Measurements from ENCODE around the gene SIAH2.

Gene SIAH2

DNA sequence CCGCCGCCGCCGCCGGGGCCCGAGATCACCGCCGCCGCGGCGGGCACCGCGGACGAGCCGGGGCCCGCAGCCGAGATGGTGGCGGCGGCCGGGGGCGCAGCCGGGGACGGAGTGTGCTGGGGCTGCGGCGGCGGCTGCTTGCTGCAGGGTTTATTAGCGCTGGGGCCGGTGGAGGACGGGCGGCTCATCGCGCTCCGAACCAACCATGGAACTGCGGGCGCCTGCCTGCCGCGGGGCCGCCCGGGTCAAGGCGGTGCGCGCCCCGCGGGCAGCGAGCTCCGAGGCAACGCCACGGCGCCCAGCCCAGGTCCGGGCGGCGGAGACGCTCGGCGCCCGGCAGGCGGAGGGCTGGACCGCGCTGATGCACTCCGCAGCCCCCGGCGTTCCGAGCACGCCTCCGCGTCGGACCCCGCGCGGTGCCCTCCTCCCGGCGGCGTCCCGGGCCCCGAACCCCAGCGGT is 277 bp downstream of the SIAH2 start:
- H3K4me3 Mint-ChIP-seq = no peak overlapping the region
- no peaks in the 10 kb centered on the region for H3K9me3 Mint-ChIP-seq (ENCODE audit: low read depth)
- H3K4me1 Mint-ChIP-seq (ENCODE audit: low read depth) = peaks cover 61% of the 10 kb centered on the region
- no peak overlapping the region for H3K27ac Mint-ChIP-seq
- H3K27me3 Mint-ChIP-seq = no peaks in the 10 kb centered on the region
- peaks cover 19% of the 10 kb centered on the region for H3K36me3 Mint-ChIP-seq

DNA sequence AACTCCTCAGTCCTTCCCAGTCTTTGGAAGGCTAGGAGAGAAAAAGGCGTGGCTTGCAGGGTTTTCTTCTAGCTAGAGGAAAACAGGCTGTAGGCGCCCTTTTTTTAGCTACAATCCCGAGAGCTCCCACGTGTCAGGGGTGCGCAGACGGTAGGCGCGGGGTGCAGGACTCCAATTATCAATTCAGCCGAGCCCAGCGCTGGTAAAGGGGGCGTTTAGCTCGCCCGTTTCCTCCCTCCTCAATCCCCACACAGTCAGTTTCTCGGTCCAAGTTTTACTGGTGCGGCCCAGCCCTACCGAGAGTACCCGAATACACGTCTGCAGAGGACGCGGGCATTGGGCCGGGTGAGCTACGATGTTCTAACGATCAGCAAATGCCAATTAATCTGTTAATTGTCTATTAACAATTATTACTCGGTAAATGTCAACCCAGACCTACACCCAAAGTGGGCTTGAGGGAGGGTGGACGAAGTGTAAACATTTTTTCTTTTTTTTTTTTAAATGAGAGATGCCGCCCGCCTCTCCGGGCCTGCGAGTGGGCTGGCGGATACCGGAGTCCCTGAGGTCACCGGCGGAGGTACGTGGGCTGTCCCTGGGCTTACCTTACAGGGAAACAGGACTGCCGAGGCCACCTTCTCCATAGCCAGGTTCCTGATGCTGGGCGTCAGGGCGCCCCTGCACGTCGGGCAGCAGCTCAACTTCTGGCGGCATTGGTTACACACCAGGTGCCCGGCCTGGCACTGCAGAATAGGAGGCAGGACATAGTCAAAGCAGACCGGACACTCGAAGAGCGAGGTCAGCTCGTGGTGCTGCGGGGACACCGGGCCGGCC is 923 bp downstream of the SIAH2 start:
- no peaks in the 10 kb centered on the region for H3K9me3 Mint-ChIP-seq (ENCODE audit: low read depth)
- H3K4me3 Mint-ChIP-seq = peak overlapping the region; percentile 98
- H3K4me1 Mint-ChIP-seq (ENCODE audit: low read depth) = peaks cover 61% of the 10 kb centered on the region
- peak overlapping the region; percentile 99 for H3K27ac Mint-ChIP-seq
- H3K27me3 Mint-ChIP-seq = no peaks in the 10 kb centered on the region
- H3K36me3 Mint-ChIP-seq = peaks cover 22% of the 10 kb centered on the region

DNA sequence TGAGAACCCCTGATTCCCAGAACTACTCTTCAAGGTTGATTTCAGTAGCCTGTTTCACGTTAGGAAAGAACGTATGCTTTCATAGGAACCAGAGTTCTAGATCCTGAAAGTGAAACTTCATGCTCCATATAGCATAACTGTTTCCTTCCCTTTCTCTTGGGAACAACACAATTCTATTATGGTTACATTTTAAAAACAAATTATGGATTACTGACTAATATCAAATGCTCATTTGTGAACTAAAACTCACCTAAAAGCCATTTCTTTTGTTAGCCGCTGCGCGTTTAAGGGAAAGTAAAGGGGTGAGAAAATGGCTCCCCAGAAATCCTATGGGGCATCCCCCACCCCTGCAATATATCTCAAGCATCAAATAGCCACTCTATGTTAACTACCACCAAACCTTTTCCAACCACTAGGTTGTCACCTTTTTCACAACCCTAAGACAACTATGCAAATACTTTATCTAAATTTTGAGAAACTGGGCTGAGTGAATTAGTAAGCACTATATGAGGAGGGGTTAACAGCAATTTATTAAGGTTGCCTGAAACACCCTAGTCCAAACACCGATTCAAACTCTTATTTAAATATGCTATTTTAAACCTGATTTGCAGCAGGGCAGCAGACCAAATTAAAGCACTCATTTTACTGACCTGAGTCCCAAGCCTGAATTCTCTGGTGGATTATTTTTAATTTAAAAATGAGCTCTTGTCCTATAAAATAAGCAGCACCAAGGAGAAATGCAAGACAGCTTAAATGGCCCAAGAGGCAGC is 2.4 kb downstream of the SIAH2 start:
- Mint-ChIP-seq H3K4me1 (ENCODE audit: low read depth) (peaks cover 60% of the 10 kb centered on the region), H3K9me3 (ENCODE audit: low read depth) (no peaks in the 10 kb centered on the region), H3K27me3 (no peaks in the 10 kb centered on the region), H3K4me3 (peak overlapping the region; percentile 98), H3K36me3 (peaks cover 22% of the 10 kb centered on the region), H3K27ac (peak overlapping the region; percentile 99)

DNA sequence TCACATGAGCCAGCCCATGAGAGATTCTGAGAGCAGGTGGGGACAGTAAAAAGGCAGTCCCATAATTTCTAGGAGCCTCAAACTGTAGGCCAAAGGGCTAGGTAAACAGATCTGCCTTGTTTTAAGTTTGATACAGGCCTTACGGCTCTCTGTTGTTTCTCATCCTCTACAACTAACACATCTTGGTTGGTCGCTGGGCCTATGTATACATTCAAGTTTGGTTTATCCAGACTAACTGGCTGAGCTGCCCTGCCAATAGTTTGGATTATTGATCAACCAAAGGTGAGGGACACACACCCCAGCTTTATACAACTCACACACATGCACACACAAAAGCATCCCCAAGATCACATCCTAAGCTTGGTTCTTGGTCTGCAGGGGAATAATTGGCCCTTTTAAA is 3.0 kb downstream of the SIAH2 start:
- Mint-ChIP-seq H3K9me3 (ENCODE audit: low read depth) (no peaks in the 10 kb centered on the region), H3K27ac (peak overlapping the region; percentile 99), H3K27me3 (no peaks in the 10 kb centered on the region), H3K4me3 (peak overlapping the region; percentile 98), H3K36me3 (peaks cover 23% of the 10 kb centered on the region), H3K4me1 (ENCODE audit: low read depth) (peaks cover 56% of the 10 kb centered on the region)

DNA sequence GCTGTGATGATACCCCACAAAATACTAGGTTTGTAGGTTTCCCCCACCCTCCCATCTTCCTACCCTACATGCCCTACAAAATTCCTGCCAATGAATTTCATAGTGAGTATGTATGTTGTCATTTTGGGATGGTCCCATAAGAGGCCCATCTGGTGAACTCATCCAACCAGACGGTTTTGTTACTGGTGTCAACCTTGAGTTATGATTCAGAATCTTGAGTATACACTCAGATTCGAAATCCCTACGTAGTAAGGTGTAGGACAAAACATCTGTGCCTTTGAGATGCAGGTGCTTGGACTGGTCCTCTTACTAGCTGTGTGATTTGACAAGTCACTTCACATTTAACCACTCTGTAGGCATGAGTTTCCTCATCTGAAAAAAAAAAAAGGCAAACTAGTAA is 3.6 kb downstream of the SIAH2 start:
- Mint-ChIP-seq H3K36me3 (peaks cover 25% of the 10 kb centered on the region), H3K9me3 (ENCODE audit: low read depth) (no peaks in the 10 kb centered on the region), H3K27me3 (no peaks in the 10 kb centered on the region), H3K4me3 (peak overlapping the region; percentile 98), H3K4me1 (ENCODE audit: low read depth) (peaks cover 54% of the 10 kb centered on the region), H3K27ac (peak overlapping the region; percentile 99)

DNA sequence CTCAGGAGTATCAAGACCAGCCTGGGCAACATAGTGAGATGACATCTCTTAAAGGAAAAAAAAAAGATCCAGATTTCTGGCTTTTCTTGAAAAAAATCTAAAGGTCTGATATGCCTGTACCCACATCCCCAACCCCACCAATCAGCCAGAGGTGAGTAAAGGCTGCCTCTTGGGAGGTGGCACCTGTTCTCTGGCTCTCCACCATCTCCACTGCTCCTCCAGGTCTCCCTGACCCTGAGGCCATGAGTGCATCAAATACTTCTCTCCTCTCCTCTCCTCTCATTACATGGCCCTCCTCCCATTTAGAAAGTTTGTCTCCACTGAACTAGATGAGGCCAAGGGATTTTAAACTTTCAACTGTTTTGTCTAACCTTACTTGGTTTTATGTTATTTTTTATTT is 5.2 kb downstream of the SIAH2 start:
- Mint-ChIP-seq H3K27ac (peak overlapping the region; percentile 94), H3K9me3 (ENCODE audit: low read depth) (no peaks in the 10 kb centered on the region), H3K4me3 (peak overlapping the region; percentile 87), H3K4me1 (ENCODE audit: low read depth) (peaks cover 60% of the 10 kb centered on the region), H3K36me3 (peaks cover 35% of the 10 kb centered on the region), H3K27me3 (no peaks in the 10 kb centered on the region)

DNA sequence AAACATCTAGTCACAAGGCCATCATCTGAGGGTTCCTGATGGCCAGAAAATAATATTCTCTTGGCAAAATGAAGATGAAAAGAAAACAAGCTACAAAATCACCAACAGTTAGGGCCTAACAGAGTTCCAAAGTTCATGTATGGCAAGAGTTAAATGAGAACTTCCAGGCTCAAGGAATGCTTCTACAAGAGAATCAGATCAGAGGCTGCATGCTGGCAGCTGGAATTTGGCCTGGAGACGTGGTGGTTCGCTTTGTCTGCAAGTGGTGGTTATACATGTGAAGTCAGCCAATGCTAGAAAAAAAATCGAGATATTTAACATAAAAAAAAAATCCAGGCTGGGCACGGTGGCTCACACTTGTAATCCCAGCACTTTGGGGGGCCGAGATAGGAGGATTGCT is 5.6 kb downstream of the SIAH2 start:
- Mint-ChIP-seq H3K27ac (peak overlapping the region; percentile 70), H3K4me1 (ENCODE audit: low read depth) (peaks cover 63% of the 10 kb centered on the region), H3K9me3 (ENCODE audit: low read depth) (no peaks in the 10 kb centered on the region), H3K36me3 (peaks cover 37% of the 10 kb centered on the region), H3K4me3 (peak overlapping the region; percentile 87), H3K27me3 (no peaks in the 10 kb centered on the region)

DNA sequence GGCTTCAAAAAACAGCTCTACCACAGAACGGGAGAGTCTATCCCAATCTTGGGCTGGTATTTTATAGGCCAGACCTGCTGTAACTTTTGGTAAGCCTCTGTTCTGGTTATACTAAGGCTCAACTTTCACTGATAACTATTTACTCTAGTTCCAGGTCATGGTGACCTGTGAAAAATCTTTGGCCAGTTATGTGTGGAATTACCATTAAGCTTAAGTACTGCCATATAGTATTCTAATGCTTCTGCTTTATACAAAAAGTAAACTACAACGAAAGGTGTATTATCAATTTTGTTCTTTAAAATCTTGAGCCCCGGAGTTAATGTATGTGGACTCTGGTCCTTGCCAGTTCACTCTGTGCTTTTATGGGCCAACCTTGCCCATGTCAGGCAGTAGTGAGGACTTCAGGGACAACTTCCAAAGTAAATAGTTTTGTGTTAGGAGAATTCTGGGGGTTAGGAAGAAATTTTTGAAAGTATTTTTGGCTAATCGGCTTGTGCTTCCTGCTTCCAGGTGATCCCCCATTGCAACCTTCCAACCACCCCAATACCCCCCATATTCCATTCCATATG is 6.4 kb downstream of the SIAH2 start:
- H3K4me3 Mint-ChIP-seq = peak overlapping the region; percentile 22
- peak overlapping the region; percentile 70 for H3K27ac Mint-ChIP-seq
- H3K4me1 Mint-ChIP-seq (ENCODE audit: low read depth) = peaks cover 70% of the 10 kb centered on the region
- peaks cover 34% of the 10 kb centered on the region for H3K36me3 Mint-ChIP-seq
- H3K27me3 Mint-ChIP-seq = no peaks in the 10 kb centered on the region
- H3K9me3 Mint-ChIP-seq (ENCODE audit: low read depth) = no peaks in the 10 kb centered on the region

DNA sequence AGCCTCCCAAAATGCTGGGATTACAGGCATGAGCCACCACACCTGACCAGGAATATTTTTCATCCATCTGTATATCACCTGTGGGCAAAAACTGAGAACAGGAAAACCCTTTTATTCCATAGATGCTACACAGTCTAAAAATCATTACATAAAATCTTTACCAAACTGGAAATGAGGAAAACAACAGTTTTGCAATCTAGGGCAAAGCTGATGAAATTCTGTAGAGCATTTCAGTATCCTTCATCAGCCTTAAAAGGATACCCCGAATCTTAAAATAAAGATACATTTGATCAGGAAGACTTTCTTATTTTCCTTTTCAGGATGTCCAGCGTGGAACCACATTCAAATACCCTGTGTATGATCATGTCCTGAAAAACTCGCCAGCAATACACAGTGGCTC is 7.1 kb downstream of the SIAH2 start:
- Mint-ChIP-seq H3K4me3 (peak overlapping the region; percentile 22), H3K4me1 (ENCODE audit: low read depth) (peaks cover 77% of the 10 kb centered on the region), H3K36me3 (peaks cover 30% of the 10 kb centered on the region), H3K9me3 (ENCODE audit: low read depth) (no peaks in the 10 kb centered on the region), H3K27me3 (no peaks in the 10 kb centered on the region), H3K27ac (peak overlapping the region; percentile 22)

DNA sequence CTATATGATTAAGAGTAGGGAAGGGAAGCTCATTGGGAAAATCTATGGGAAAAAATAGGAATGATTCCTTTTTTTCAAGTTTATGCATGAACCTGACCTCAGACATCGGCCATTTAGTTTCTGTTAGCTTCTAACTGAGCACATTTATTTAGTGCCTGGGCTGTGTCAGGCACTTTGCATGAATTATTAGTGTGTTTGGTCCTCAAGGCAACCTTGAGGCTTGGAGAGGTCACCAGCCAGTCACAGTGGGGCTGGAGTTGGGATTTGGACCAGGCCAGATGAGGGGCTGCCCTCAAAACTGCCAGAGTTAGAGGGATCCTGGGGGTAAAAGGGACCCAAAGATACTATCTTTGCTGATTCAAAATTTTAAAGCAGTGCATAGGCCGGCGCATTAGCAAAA is 8.1 kb downstream of the SIAH2 start:
- no peaks in the 10 kb centered on the region for H3K9me3 Mint-ChIP-seq (ENCODE audit: low read depth)
- peaks cover 82% of the 10 kb centered on the region for H3K4me1 Mint-ChIP-seq (ENCODE audit: low read depth)
- no peaks in the 10 kb centered on the region for H3K27me3 Mint-ChIP-seq
- H3K36me3 Mint-ChIP-seq = peaks cover 30% of the 10 kb centered on the region
- H3K4me3 Mint-ChIP-seq = no peak overlapping the region
- peak overlapping the region; percentile 61 for H3K27ac Mint-ChIP-seq

DNA sequence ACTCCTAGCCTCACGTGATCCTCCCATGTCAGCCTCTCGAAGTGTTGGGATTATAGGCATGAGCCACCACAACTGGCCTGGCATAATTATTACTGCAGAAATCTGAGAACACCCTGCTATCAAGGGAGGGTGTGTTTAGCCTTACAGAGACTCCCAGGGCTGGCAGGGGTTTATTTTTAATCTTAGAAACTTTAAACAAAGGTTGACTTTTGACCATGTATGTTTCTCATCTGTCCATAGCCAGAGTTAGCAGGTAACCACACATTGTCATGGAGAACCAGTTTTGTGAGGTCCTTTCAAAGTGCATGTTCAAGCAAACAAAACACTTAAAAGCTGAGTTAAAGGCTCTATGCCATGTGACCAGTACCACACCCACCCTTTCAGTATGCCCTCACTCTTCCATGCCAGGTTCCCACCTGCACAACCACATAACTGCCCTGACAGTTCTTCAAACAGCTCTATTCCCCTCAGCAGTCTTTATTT is 11.1 kb downstream of the SIAH2 start:
- H3K9me3 Mint-ChIP-seq (ENCODE audit: low read depth) = no peaks in the 10 kb centered on the region
- no peaks in the 10 kb centered on the region for H3K27me3 Mint-ChIP-seq
- H3K4me3 Mint-ChIP-seq = peak overlapping the region; percentile 7
- H3K4me1 Mint-ChIP-seq (ENCODE audit: low read depth) = peaks cover 82% of the 10 kb centered on the region
- peak overlapping the region; percentile 50 for H3K27ac Mint-ChIP-seq
- peaks cover 21% of the 10 kb centered on the region for H3K36me3 Mint-ChIP-seq

DNA sequence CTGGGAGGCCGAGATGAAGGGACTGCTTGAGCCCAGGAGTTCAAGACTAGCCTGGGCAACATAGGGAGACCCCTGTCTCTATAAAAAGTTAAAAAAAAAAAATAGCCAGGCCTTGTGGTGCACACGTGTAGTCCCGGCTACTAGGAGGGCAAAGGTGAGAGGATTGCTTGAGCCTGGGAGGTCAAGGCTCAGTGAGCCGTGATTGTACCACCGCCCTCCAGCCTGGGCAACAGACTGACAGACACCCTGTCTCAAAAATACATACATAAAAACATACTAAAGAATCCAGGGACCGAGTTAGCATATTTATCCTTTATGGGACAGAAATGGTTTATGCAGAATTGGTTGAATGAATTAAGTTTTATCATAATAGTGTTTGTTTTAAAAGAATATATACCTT is 13.7 kb downstream of the SIAH2 start:
- Mint-ChIP-seq H3K27me3 (no peaks in the 10 kb centered on the region), H3K9me3 (ENCODE audit: low read depth) (no peaks in the 10 kb centered on the region), H3K27ac (peak overlapping the region; percentile 43), H3K4me3 (no peak overlapping the region), H3K4me1 (ENCODE audit: low read depth) (peaks cover 83% of the 10 kb centered on the region), H3K36me3 (peaks cover 17% of the 10 kb centered on the region)

DNA sequence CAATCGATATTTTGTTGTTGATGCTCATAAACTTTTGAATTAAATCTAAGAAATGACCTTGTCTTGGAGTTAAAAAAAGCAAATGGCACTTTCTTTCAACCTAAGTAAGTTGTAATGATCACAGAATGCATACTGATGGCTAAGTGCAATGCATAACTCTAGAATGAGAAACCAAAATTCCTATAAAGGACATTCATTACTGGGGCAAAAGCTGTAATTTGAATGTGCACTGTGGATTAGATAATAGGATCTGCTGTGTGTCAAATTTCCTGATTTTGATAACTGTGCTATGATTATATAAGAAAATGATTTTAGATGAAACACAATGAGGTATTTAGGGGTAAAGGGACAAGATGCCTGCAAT is 14.3 kb downstream of the SIAH2 start:
- no peak overlapping the region for H3K4me3 Mint-ChIP-seq
- no peaks in the 10 kb centered on the region for H3K9me3 Mint-ChIP-seq (ENCODE audit: low read depth)
- H3K27me3 Mint-ChIP-seq = no peaks in the 10 kb centered on the region
- H3K36me3 Mint-ChIP-seq = peaks cover 12% of the 10 kb centered on the region
- peaks cover 83% of the 10 kb centered on the region for H3K4me1 Mint-ChIP-seq (ENCODE audit: low read depth)
- H3K27ac Mint-ChIP-seq = peak overlapping the region; percentile 43

DNA sequence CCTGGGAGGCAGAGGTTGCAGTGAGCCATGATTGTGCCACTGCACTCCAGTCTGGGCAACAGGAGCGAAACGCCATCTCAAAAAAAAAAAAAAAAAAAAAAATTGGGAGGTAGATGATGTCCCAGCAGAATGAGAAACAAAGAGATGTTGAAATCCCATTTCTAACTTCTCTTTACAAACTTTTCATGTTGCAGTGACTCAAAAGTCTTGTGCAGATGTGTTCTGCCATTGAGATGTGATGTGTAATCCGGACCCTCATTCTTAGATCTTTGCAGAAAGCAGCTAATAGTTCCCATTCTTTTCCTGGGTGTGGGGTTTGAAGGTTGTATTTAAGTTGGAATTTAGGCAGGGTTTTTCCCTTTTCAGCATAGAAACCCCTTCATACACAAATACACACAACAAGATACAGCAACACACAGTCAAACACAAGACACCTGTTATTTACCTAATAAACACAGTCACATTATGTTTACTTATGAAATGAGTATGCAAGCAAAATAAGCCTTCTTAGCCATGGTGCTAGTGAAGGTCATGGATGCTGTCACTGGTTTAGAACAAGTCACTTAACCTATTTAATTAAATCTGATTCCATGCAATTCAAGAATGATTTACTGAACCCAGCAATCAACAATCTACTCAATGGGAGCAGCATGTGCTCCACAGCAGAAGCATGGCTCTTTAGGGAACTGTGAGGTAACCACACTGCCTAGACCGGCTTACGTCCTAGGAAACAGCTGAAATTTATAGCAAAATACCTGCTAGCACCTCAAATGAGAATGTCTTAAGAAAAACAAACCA is 14.9 kb downstream of the SIAH2 start:
- Mint-ChIP-seq H3K4me3 (no peak overlapping the region), H3K36me3 (peaks cover 10% of the 10 kb centered on the region), H3K9me3 (ENCODE audit: low read depth) (no peaks in the 10 kb centered on the region), H3K27me3 (no peaks in the 10 kb centered on the region), H3K4me1 (ENCODE audit: low read depth) (peaks cover 85% of the 10 kb centered on the region), H3K27ac (peak overlapping the region; percentile 43)

Measured in activated naive CD8-positive, alpha-beta T cell (primary cell).